Measurements from ENCODE around the gene RAB44. TPM values are rescaled to one million over a fixed set of nuclear protein-coding genes. Genes with fewer than 3 reads are reported as not detected.
A peak's percentile ranks its signal among the peaks of the same experiment; 100 is the strongest.

RAB44 gene
- total RNA-seq, 1 experiment from 2014 or later, result 0.11 TPM

- TF ChIP-seq, protein P1, sequence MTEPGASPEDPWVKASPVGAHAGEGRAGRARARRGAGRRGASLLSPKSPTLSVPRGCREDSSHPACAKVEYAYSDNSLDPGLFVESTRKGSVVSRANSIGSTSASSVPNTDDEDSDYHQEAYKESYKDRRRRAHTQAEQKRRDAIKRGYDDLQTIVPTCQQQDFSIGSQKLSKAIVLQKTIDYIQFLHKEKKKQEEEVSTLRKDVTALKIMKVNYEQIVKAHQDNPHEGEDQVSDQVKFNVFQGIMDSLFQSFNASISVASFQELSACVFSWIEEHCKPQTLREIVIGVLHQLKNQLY (CRISPR knock-in tag; IDR thresholded peaks at IDR 0.05), result no peak
- TF ChIP-seq, protein P2, sequence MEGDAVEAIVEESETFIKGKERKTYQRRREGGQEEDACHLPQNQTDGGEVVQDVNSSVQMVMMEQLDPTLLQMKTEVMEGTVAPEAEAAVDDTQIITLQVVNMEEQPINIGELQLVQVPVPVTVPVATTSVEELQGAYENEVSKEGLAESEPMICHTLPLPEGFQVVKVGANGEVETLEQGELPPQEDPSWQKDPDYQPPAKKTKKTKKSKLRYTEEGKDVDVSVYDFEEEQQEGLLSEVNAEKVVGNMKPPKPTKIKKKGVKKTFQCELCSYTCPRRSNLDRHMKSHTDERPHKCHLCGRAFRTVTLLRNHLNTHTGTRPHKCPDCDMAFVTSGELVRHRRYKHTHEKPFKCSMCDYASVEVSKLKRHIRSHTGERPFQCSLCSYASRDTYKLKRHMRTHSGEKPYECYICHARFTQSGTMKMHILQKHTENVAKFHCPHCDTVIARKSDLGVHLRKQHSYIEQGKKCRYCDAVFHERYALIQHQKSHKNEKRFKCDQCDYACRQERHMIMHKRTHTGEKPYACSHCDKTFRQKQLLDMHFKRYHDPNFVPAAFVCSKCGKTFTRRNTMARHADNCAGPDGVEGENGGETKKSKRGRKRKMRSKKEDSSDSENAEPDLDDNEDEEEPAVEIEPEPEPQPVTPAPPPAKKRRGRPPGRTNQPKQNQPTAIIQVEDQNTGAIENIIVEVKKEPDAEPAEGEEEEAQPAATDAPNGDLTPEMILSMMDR (IDR thresholded peaks at IDR 0.05), result no peak
- TF ChIP-seq SOX15 (CRISPR knock-in tag; IDR thresholded peaks at IDR 0.05) (no peak), ZNF281 (CRISPR knock-in tag; IDR thresholded peaks at IDR 0.05) (no peak)
- TF ChIP-seq, protein P3, sequence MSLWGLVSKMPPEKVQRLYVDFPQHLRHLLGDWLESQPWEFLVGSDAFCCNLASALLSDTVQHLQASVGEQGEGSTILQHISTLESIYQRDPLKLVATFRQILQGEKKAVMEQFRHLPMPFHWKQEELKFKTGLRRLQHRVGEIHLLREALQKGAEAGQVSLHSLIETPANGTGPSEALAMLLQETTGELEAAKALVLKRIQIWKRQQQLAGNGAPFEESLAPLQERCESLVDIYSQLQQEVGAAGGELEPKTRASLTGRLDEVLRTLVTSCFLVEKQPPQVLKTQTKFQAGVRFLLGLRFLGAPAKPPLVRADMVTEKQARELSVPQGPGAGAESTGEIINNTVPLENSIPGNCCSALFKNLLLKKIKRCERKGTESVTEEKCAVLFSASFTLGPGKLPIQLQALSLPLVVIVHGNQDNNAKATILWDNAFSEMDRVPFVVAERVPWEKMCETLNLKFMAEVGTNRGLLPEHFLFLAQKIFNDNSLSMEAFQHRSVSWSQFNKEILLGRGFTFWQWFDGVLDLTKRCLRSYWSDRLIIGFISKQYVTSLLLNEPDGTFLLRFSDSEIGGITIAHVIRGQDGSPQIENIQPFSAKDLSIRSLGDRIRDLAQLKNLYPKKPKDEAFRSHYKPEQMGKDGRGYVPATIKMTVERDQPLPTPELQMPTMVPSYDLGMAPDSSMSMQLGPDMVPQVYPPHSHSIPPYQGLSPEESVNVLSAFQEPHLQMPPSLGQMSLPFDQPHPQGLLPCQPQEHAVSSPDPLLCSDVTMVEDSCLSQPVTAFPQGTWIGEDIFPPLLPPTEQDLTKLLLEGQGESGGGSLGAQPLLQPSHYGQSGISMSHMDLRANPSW (CRISPR knock-in tag; conservative IDR thresholded peaks at IDR 0.05; ENCODE audit: low read depth), result no peak
- TF ChIP-seq, protein P4, sequence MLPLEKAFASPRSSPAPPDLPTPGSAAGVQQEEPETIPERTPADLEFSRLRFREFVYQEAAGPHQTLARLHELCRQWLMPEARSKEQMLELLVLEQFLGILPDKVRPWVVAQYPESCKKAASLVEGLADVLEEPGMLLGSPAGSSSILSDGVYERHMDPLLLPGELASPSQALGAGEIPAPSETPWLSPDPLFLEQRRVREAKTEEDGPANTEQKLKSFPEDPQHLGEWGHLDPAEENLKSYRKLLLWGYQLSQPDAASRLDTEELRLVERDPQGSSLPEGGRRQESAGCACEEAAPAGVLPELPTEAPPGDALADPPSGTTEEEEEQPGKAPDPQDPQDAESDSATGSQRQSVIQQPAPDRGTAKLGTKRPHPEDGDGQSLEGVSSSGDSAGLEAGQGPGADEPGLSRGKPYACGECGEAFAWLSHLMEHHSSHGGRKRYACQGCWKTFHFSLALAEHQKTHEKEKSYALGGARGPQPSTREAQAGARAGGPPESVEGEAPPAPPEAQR (CRISPR knock-in tag; IDR thresholded peaks at IDR 0.05), result no peak
- TF ChIP-seq, protein P5, sequence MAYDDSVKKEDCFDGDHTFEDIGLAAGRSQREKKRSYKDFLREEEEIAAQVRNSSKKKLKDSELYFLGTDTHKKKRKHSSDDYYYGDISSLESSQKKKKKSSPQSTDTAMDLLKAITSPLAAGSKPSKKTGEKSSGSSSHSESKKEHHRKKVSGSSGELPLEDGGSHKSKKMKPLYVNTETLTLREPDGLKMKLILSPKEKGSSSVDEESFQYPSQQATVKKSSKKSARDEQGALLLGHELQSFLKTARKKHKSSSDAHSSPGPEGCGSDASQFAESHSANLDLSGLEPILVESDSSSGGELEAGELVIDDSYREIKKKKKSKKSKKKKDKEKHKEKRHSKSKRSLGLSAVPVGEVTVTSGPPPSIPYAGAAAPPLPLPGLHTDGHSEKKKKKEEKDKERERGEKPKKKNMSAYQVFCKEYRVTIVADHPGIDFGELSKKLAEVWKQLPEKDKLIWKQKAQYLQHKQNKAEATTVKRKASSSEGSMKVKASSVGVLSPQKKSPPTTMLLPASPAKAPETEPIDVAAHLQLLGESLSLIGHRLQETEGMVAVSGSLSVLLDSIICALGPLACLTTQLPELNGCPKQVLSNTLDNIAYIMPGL (CRISPR knock-in tag; IDR thresholded peaks at IDR 0.05), result no peak
Measured at GRCh38 chr6:36683145-36683655, 14.4 kb upstream of the RAB44 start (continued).

DNA sequence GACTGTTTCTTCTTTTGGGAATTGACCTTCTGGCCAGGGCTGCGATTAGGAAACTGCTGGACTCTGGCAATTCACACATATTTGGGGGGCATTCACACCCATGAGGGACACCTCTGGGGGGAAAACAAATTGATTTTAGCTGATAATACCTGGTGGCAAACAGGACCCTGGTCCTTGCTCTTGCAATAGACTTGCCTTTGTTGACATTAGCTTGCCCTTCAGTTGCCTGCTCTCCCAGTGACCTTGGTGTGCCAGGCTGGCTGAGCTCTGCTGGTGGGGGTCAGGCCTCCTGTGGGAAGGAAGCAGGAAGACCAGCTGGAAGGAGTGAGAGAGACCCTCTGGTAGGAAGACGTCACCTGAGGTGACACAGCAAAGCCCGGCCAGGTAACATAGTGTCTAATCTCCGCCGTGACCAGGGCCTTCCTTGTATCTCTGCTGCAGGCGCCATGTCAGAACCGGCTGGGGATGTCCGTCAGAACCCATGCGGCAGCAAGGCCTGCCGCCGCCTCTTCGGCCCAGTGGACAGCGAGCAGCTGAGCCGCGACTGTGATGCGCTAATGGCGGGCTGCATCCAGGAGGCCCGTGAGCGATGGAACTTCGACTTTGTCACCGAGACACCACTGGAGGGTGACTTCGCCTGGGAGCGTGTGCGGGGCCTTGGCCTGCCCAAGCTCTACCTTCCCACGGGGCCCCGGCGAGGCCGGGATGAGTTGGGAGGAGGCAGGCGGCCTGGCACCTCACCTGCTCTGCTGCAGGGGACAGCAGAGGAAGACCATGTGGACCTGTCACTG is 13.8 kb upstream of the RAB44 start:
- Mint-ChIP-seq H3K4me1 (peaks cover 23% of the 10 kb centered on the region), H3K9me3 (no peaks in the 10 kb centered on the region), H3K27me3 (ENCODE audit: low read depth) (peaks cover 21% of the 10 kb centered on the region), H3K36me3 (peaks cover 37% of the 10 kb centered on the region), H3K4me3 (no peak overlapping the region), H3K27ac (0 out of 2 replicates have a peak overlapping the region, but pooled peaks have one; percentile 60)
- DNase-seq (ENCODE audit: low spot score), result no peak
- ATAC-seq, result no peak
- POLR2A ChIA-PET, result no interaction called here
- TF ChIP-seq ZNF121 (CRISPR knock-in tag; IDR thresholded peaks at IDR 0.05), result no peak
- no peak for TF ChIP-seq NFYB (CRISPR knock-in tag; conservative IDR thresholded peaks at IDR 0.05; ENCODE audit: low read depth)
- TF ChIP-seq, protein P6, sequence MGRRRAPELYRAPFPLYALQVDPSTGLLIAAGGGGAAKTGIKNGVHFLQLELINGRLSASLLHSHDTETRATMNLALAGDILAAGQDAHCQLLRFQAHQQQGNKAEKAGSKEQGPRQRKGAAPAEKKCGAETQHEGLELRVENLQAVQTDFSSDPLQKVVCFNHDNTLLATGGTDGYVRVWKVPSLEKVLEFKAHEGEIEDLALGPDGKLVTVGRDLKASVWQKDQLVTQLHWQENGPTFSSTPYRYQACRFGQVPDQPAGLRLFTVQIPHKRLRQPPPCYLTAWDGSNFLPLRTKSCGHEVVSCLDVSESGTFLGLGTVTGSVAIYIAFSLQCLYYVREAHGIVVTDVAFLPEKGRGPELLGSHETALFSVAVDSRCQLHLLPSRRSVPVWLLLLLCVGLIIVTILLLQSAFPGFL (CRISPR knock-in tag; IDR thresholded peaks at IDR 0.05; ENCODE audit: borderline replicate concordance), result peak; percentile 64; the same call in 1 of the 2 replicates
- TF ChIP-seq ZNF317 (CRISPR knock-in tag; IDR thresholded peaks at IDR 0.05; ENCODE audit: borderline replicate concordance, low read depth), result 0 out of 2 replicates have a peak, but pooled peaks have one; percentile 45
- TF ChIP-seq SMAD4 (CRISPR knock-in tag; IDR thresholded peaks at IDR 0.05), result no peak
- TF ChIP-seq GABPB1 (CRISPR knock-in tag; IDR thresholded peaks at IDR 0.05), result peak; percentile 71
- CTCF ChIA-PET, result no interaction called here

Measured in WTC11 (cell line).